CD14-positive monocyte (primary cell): Measurements from ENCODE around the gene CCR6. TPM values are rescaled to one million over a fixed set of nuclear protein-coding genes. Genes with fewer than 3 reads are reported as not detected.

Experiments
- DNase-seq, 3 donors: peaks; one replicate each; pipeline ENCODE4 v3.0.0-alpha.2; 2011 to 2022
- H2AFZ ChIP-seq: 2 replicates; pipeline ENCODE4 v1.6.0; 2012; ENCODE audit warnings: mild to moderate bottlenecking, low read depth, low read length, inconsistent platforms; ENCODE audit not compliant: insufficient read depth, poor library complexity, severe bottlenecking
- H3K27ac ChIP-seq, 2 donors: 1 replicate in 1 of 2; 2 replicates in 1 of 2; pipeline ENCODE4 v1.5.1; 2012 to 2013; ENCODE audit warnings: low read length in 2 of 2, control low read depth in 1 of 2, inconsistent platforms in 1 of 2, low read depth in 1 of 2, mild to moderate bottlenecking in 1 of 2
- H3K27me3 ChIP-seq, 2 donors: one replicate each; pipeline versions ENCODE4 v1.6.0 to v1.6.1; 2011 to 2013; ENCODE audit warnings: low read length in 2 of 2; ENCODE audit not compliant: control insufficient read depth in 2 of 2, insufficient read depth in 2 of 2
- H3K36me3 ChIP-seq, 2 donors: replicated peaks in 1 of 2; 1 replicate in 1 of 2; 2 replicates in 1 of 2; pipeline versions ENCODE4 v1.5.1 to v1.6.1; 2012 to 2013; ENCODE audit warnings: low read length in 2 of 2, control low read depth in 1 of 2, inconsistent platforms in 1 of 2, mild to moderate bottlenecking in 1 of 2; ENCODE audit not compliant: insufficient read depth in 2 of 2, control insufficient read depth in 1 of 2
- H3K4me1 ChIP-seq, 2 donors: 1 replicate in 1 of 2; 2 replicates in 1 of 2; pipeline versions ENCODE4 v1.5.1 to v1.6.1; 2012 to 2013; ENCODE audit warnings: low read length in 2 of 2, control low read depth in 1 of 2, inconsistent platforms in 1 of 2, mild to moderate bottlenecking in 1 of 2, moderate library complexity in 1 of 2; ENCODE audit not compliant: insufficient read depth in 2 of 2, control insufficient read depth in 1 of 2
- H3K4me2 ChIP-seq: replicated peaks from 2 replicates; pipeline ENCODE3; 2012; ENCODE audit warnings: low read length, moderate library complexity, mild to moderate bottlenecking; ENCODE audit not compliant: poor library complexity, severe bottlenecking; ENCODE audit errors: extremely low read depth
- H3K4me3 ChIP-seq, 3 experiments: fragments of 200-600 bp in 1 of 3; sonication (generic) in 1 of 3; replicated peaks in 1 of 3; 1 replicate in 2 of 3; 2 replicates in 1 of 3; pipeline ENCODE4 v1.5.1; 2011 to 2013; ENCODE audit warnings: low read length in 3 of 3, mild to moderate bottlenecking in 3 of 3, control low read depth in 2 of 3, low read depth in 2 of 3, inconsistent platforms in 1 of 3, moderate library complexity in 1 of 3
- H3K79me2 ChIP-seq: 2 replicates; pipeline ENCODE4 v1.6.0; 2012; ENCODE audit warnings: mild to moderate bottlenecking, control low read depth, inconsistent platforms, low read length, moderate library complexity; ENCODE audit not compliant: insufficient read depth
- H3K9ac ChIP-seq: 2 replicates; pipeline ENCODE4 v1.6.0; 2017; ENCODE audit warnings: low read length, mild to moderate bottlenecking; ENCODE audit not compliant: insufficient read depth, poor library complexity, severe bottlenecking
- H3K9me3 ChIP-seq, 2 donors: replicated peaks in 1 of 2; 1 replicate in 1 of 2; 2 replicates in 1 of 2; pipeline versions ENCODE4 v1.5.1 to v1.6.1; 2012 to 2013; ENCODE audit warnings: low read length in 2 of 2, control low read depth in 1 of 2; ENCODE audit not compliant: control insufficient read depth in 1 of 2, insufficient read depth in 1 of 2
- H4K20me1 ChIP-seq: 2 replicates; pipeline ENCODE4 v1.6.0; 2012; ENCODE audit warnings: mild to moderate bottlenecking, low read length, control low read depth, moderate library complexity; ENCODE audit not compliant: insufficient read depth
- H3K27ac Mint-ChIP-seq, 7 donors: one replicate each; pipeline ENCODE4 v1.8.0; 2020; ENCODE audit warnings: mild to moderate bottlenecking in 7 of 7, mixed read lengths in 7 of 7, moderate library complexity in 6 of 7, inconsistent platforms in 2 of 7
- H3K27me3 Mint-ChIP-seq, 3 donors: one replicate each; pipeline ENCODE4 v1.8.0; 2021 to 2022; ENCODE audit warnings: low read depth in 3 of 3, mild to moderate bottlenecking in 3 of 3, mixed read lengths in 3 of 3, moderate library complexity in 3 of 3, inconsistent platforms in 1 of 3
- H3K36me3 Mint-ChIP-seq, 2 donors: one replicate each; pipeline ENCODE4 v1.8.0; 2020; ENCODE audit warnings: mixed read lengths in 2 of 2, inconsistent platforms in 1 of 2, mild to moderate bottlenecking in 1 of 2
- H3K4me1 Mint-ChIP-seq: one replicate; pipeline ENCODE4 v1.8.0; 2020; ENCODE audit warnings: mild to moderate bottlenecking, mixed read lengths
- H3K4me3 Mint-ChIP-seq, 2 donors: one replicate each; pipeline ENCODE4 v1.8.0; 2020; ENCODE audit warnings: mild to moderate bottlenecking in 2 of 2, mixed read lengths in 2 of 2, moderate library complexity in 1 of 2
- H3K9me3 Mint-ChIP-seq, 7 donors: one replicate each; pipeline ENCODE4 v1.8.0; 2020 to 2022; ENCODE audit warnings: mixed read lengths in 7 of 7, mild to moderate bottlenecking in 6 of 7, moderate library complexity in 6 of 7, inconsistent platforms in 2 of 7
- WGBS: methylation state at CpG from one replicate; pipeline ENCODE4 v1.1.5; 2013; ENCODE audit warnings: missing lambda C conversion rate; ENCODE audit not compliant: insufficient coverage; 5-methylcytosine and 5-hydroxymethylcytosine counted together
- intact Hi-C, 2 donors: fragments of 100-400 bp; cut with micrococcal nuclease; formaldehyde crosslinking; loops; one replicate each; pipeline versions ENCODE4 v1.15.0 to v1.15.1; 2023
- polyA plus RNA-seq, 3 donors: library from polyadenylated mRNA; depleted of rRNA in 1 of 3; unstranded in 2 of 3; stranded (reverse) in 1 of 3; fragments of 300-500 nt in 2 of 3; fragments of >200 nt in 1 of 3; fragmentation: Illumina TruSeq in 2 of 3; gene quantifications; 1 replicate in 2 of 3; 2 replicates in 1 of 3; pipeline ENCODE4 v1.2.3, GENCODE V29; 2012 to 2021
- TF ChIP-seq, protein P1 (sequence below): fragments of 200-600 bp; IDR thresholded peaks from one replicate; pipeline ENCODE4 v1.8.0; 2022; ENCODE audit warnings: antibody characterized with exemption, mild to moderate bottlenecking

Gene CCR6
- polyA plus RNA-seq, 3 donors = 0.07 to 0.43 TPM; not detected in 1

DNA sequence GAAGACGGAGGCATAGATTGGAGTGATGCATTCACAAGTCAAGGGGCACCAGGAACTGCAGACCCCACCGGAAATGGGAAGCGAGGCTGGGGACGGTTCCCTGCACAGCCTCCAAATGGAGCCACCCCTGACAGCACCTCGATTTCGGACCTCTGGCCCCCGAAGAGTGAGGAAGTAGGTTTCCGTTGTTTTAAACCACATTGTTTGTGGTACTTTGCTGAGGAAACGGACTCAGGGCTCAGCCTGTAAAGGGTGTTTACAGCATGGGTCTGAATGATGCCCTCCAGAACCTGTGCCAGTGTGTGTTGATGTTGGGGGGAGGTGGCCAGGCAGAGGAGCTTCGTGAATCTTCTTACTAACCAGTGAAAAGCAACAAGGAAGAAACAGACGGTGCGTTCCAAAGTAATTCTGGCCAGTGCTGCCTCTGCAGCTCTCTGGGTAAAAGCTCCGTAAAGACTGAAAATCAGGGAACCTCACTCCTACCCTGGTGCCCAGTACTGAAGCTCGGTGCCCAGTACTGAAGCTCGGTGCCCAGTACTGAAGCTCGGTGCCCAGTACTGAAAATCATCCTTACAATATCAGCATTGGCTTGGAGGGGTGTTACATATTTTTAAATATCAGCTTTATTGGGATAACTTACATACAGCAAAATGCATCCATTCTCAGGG, 30.1 kb upstream of the CCR6 start:
- H3K4me2 ChIP-seq = peak overlapping the region; percentile 37

GRCh38 chr6:167093406-167093921, 29.4 kb upstream of the CCR6 start:
- Mint-ChIP-seq H3K4me3 (peak overlapping the region; percentile 68 to 83), H3K27ac (peak overlapping the region in 6 of 7 donors; percentile 90 to 98 (median 94)), H3K4me1 (peaks cover 71% of the 10 kb centered on the region), H3K36me3 (no peaks in the 10 kb centered on the region), H3K27me3 (peaks cover 0 to 7% (median 2%) of the 10 kb centered on the region in 3 donors), H3K9me3 (peaks cover 0 to 2% (median 0%) of the 10 kb centered on the region in 7 donors)
- 93% methylated on average over 20 of the region's 20 CpGs for WGBS
- Histone ChIP-seq H3K27me3 (no peaks in the 10 kb centered on the region), H3K4me3 (peak overlapping the region in 1 of 3 experiments; percentile 57), H3K9ac (peak overlapping the region; percentile 35), H3K36me3 (no peaks in the 10 kb centered on the region), H3K79me2 (no peaks in the 10 kb centered on the region), H3K27ac (peak overlapping the region; percentile 49 to 76), H3K4me2 (peak overlapping the region; percentile 60), H3K4me1 (peaks cover 72 to 74% of the 10 kb centered on the region in 2 donors), H2AFZ (peak overlapping the region; percentile 69), H4K20me1 (no peaks in the 10 kb centered on the region), H3K9me3 (no peaks in the 10 kb centered on the region)
- intact Hi-C loops = loop anchor here (5.0 to 10.0 kb wide), 4 partner anchors 49 to 751 kb away; partner anchors contain the start of genes RNASET2 (in 1 of the 2) and SFT2D1 (in 1 of the 2)
- TF ChIP-seq, protein P1, sequence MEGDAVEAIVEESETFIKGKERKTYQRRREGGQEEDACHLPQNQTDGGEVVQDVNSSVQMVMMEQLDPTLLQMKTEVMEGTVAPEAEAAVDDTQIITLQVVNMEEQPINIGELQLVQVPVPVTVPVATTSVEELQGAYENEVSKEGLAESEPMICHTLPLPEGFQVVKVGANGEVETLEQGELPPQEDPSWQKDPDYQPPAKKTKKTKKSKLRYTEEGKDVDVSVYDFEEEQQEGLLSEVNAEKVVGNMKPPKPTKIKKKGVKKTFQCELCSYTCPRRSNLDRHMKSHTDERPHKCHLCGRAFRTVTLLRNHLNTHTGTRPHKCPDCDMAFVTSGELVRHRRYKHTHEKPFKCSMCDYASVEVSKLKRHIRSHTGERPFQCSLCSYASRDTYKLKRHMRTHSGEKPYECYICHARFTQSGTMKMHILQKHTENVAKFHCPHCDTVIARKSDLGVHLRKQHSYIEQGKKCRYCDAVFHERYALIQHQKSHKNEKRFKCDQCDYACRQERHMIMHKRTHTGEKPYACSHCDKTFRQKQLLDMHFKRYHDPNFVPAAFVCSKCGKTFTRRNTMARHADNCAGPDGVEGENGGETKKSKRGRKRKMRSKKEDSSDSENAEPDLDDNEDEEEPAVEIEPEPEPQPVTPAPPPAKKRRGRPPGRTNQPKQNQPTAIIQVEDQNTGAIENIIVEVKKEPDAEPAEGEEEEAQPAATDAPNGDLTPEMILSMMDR = no peak
- DNase-seq = no peak

More for the DNA sequence above, 30.1 kb upstream of the CCR6 start:
- Histone ChIP-seq H3K27me3 (no peaks in the 10 kb centered on the region), H3K4me1 (peaks cover 72 to 74% of the 10 kb centered on the region in 2 donors), H3K27ac (peak overlapping the region; percentile 7 to 61), H3K79me2 (no peaks in the 10 kb centered on the region), H3K9ac (no peak overlapping the region), H4K20me1 (no peaks in the 10 kb centered on the region), H3K36me3 (no peaks in the 10 kb centered on the region), H3K9me3 (no peaks in the 10 kb centered on the region), H3K4me3 (peak overlapping the region in 1 of 3 experiments; percentile 40), H2AFZ (peak overlapping the region; percentile 42)
- Mint-ChIP-seq H3K27me3 (peaks cover 0 to 5% (median 2%) of the 10 kb centered on the region in 3 donors), H3K36me3 (no peaks in the 10 kb centered on the region), H3K27ac (peak overlapping the region; percentile 82 to 98 (median 94)), H3K4me1 (peaks cover 71% of the 10 kb centered on the region), H3K9me3 (peaks cover 0 to 3% (median 0%) of the 10 kb centered on the region in 7 donors), H3K4me3 (peak overlapping the region; percentile 32 to 83)
- WGBS = 0% methylated on average over 5 of the region's 16 CpGs
- intact Hi-C loops = loop anchor here (5.0 to 10.0 kb wide), 4 partner anchors 48 to 751 kb away; partner anchors contain the start of genes RNASET2 (in 1 of the 2) and SFT2D1 (in 1 of the 2)
- peak in 2 of 3 donors; percentile 32 to 50 for DNase-seq
- TF ChIP-seq, protein P1 = no peak
